Adrenal gland (tissue), 5 donors: ENCODE measurements around the gene RALGAPA1.

Experiments
- POLR2A ChIP-seq, 2 donors: fragments of 450-650 bp; IDR thresholded peaks; one replicate each; pipeline ENCODE4 v1.6.1; 2017; ENCODE audit warnings: antibody characterized with exemption in 2 of 2, mild to moderate bottlenecking in 2 of 2, moderate library complexity in 1 of 2
- TF ChIP-seq, protein P1 (sequence below), 6 experiments: fragments of 450-650 bp in 4 of 6; fragments of 200-600 bp in 2 of 6; sonication (generic) in 1 of 6; IDR thresholded peaks; 1 replicate in 5 of 6; 2 replicates in 1 of 6; pipeline versions ENCODE4 v1.5.1 to v1.8.0; 2016 to 2021; ENCODE audit warnings: antibody characterized with exemption in 6 of 6, mild to moderate bottlenecking in 2 of 6, moderate library complexity in 1 of 6
- donor health status: DM: no; HTN: no; CAD: no.

- TF ChIP-seq, protein P1, sequence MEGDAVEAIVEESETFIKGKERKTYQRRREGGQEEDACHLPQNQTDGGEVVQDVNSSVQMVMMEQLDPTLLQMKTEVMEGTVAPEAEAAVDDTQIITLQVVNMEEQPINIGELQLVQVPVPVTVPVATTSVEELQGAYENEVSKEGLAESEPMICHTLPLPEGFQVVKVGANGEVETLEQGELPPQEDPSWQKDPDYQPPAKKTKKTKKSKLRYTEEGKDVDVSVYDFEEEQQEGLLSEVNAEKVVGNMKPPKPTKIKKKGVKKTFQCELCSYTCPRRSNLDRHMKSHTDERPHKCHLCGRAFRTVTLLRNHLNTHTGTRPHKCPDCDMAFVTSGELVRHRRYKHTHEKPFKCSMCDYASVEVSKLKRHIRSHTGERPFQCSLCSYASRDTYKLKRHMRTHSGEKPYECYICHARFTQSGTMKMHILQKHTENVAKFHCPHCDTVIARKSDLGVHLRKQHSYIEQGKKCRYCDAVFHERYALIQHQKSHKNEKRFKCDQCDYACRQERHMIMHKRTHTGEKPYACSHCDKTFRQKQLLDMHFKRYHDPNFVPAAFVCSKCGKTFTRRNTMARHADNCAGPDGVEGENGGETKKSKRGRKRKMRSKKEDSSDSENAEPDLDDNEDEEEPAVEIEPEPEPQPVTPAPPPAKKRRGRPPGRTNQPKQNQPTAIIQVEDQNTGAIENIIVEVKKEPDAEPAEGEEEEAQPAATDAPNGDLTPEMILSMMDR (IDR thresholded peaks at IDR 0.05) = no peak
- no peak for TF ChIP-seq POLR2A (IDR thresholded peaks at IDR 0.05)
These were observed 252.5 kb downstream of the RALGAPA1 start for GRCh38 chr14:35556548-35556947.
